ENCODE measurements around the gene C1QTNF6. TPM values are rescaled to one million over a fixed set of nuclear protein-coding genes. Genes with fewer than 3 reads are reported as not detected.

C1QTNF6 gene
- polyA plus RNA-seq, 1 donor (not counting 4 experiments of a cell fraction or from before 2014, with no cell fraction given) = 17.1 TPM

- Histone ChIP-seq H3K27me3 (ENCODE audit: control insufficient read depth, extremely low read depth, insufficient read depth, low read length) (peaks cover 31% of the 10 kb centered on the region), H3K9ac (ENCODE audit: control insufficient read depth, extremely low read depth, insufficient read depth, low read length) (no peak overlapping the region), H4K20me1 (ENCODE audit: control insufficient read depth, extremely low read depth, insufficient read depth, low read length) (no peaks in the 10 kb centered on the region), H2AFZ (ENCODE audit: control insufficient read depth, low read length) (no peak overlapping the region), H3K79me2 (ENCODE audit: control insufficient read depth, insufficient read depth, low read length) (no peaks in the 10 kb centered on the region), H3K9me1 (ENCODE audit: control insufficient read depth, extremely low read depth, insufficient read depth, low read length) (no peaks in the 10 kb centered on the region), H3K4me2 (ENCODE audit: control insufficient read depth, extremely low read depth, insufficient read depth, low read depth, low read length) (no peak overlapping the region), H3K27ac (ENCODE audit: control insufficient read depth, insufficient read depth, low read length) (no peak overlapping the region), H3K4me1 (ENCODE audit: control insufficient read depth, extremely low read depth, insufficient read depth, low read length) (no peaks in the 10 kb centered on the region), H3K4me3 (ENCODE audit: control insufficient read depth in 2 of 3, extremely low read depth in 1 of 3, insufficient read depth in 2 of 3, low read depth in 1 of 3, low read length in 3 of 3) (no peak overlapping the region), H3K36me3 (ENCODE audit: control insufficient read depth in 2 of 2, extremely low read depth in 1 of 2, insufficient read depth in 2 of 2, low read length in 2 of 2) (no peaks in the 10 kb centered on the region), H3K9me3 (ENCODE audit: control insufficient read depth, low read depth, low read length) (no peaks in the 10 kb centered on the region)
- no peak for FAIRE-seq
- TF ChIP-seq CTCF (optimal IDR thresholded peaks at IDR 0.05 in 1 of 3, IDR thresholded peaks at IDR 0.05 in 1 of 3, conservative IDR thresholded peaks at IDR 0.05 in 1 of 3; ENCODE audit: extremely low read depth in 1 of 3, insufficient read depth in 2 of 3, low read length in 3 of 3) (no peak), EZH2 (IDR thresholded peaks at IDR 0.05; ENCODE audit: low read length) (no peak)
- dilution Hi-C loops (cut with MboI; ENCODE audit: extremely low pct_ligation_motif_present, low sequenced_read_pairs) = no loop called here
- DNase-seq (ENCODE audit: low read depth, low spot score) = no peak
Measured at GRCh38 chr22:37213218-37213855, 25.3 kb upstream of the C1QTNF6 start.

GRCh38 chr22:37212174-37212906 lies 24.3 kb upstream of the C1QTNF6 start, which contains the start of gene SSTR3:
Gene SSTR3 (minus strand): TSS chr22:37212477. CDS start chr22:37207803, 4,674 bp downstream.
- H3K79me2 ChIP-seq (ENCODE audit: control insufficient read depth, insufficient read depth, low read length) = no peaks in the 10 kb centered on the region
- no peak within 1 kb of the TSS for H3K4me3 ChIP-seq (ENCODE audit: control insufficient read depth in 2 of 3, extremely low read depth in 1 of 3, insufficient read depth in 2 of 3, low read depth in 1 of 3, low read length in 3 of 3)
- H3K27me3 ChIP-seq (ENCODE audit: control insufficient read depth, extremely low read depth, insufficient read depth, low read length) = peaks cover 31% of the 10 kb centered on the region
- TF ChIP-seq CTCF (optimal IDR thresholded peaks at IDR 0.05 in 1 of 3, IDR thresholded peaks at IDR 0.05 in 1 of 3, conservative IDR thresholded peaks at IDR 0.05 in 1 of 3; ENCODE audit: extremely low read depth in 1 of 3, insufficient read depth in 2 of 3, low read length in 3 of 3) = no peak
- TF ChIP-seq EZH2 (IDR thresholded peaks at IDR 0.05; ENCODE audit: low read length) = no peak
- no peaks in the 10 kb centered on the region for H4K20me1 ChIP-seq (ENCODE audit: control insufficient read depth, extremely low read depth, insufficient read depth, low read length)
- DNase-seq (ENCODE audit: low read depth, low spot score) (no peak), FAIRE-seq (no peak)
- no peaks in the 10 kb centered on the region for H3K4me1 ChIP-seq (ENCODE audit: control insufficient read depth, extremely low read depth, insufficient read depth, low read length)
- no peaks in the 10 kb centered on the region for H3K9me3 ChIP-seq (ENCODE audit: control insufficient read depth, low read depth, low read length)
- dilution Hi-C loops (cut with MboI; ENCODE audit: extremely low pct_ligation_motif_present, low sequenced_read_pairs) = no loop called here
- H3K27ac ChIP-seq (ENCODE audit: control insufficient read depth, insufficient read depth, low read length) = no peak within 1 kb of the TSS
- H3K4me2 ChIP-seq (ENCODE audit: control insufficient read depth, extremely low read depth, insufficient read depth, low read depth, low read length) = no peak within 1 kb of the TSS
- H3K9me1 ChIP-seq (ENCODE audit: control insufficient read depth, extremely low read depth, insufficient read depth, low read length) = no peaks in the 10 kb centered on the region
- no peak within 1 kb of the TSS for H2AFZ ChIP-seq (ENCODE audit: control insufficient read depth, low read length)
- H3K9ac ChIP-seq (ENCODE audit: control insufficient read depth, extremely low read depth, insufficient read depth, low read length) = no peak within 1 kb of the TSS
- H3K36me3 ChIP-seq (ENCODE audit: control insufficient read depth in 2 of 2, extremely low read depth in 1 of 2, insufficient read depth in 2 of 2, low read length in 2 of 2) = no peaks in the 10 kb centered on the region

Measured in keratinocyte (primary cell).